Suprapubic skin (tissue), 4 donors: ENCODE results near the gene EVL.

Source experiments
- CTCF ChIP-seq, 2 donors: fragments of 200-600 bp in 1 of 2; fragments of 450-650 bp in 1 of 2; sonication (generic) in 1 of 2; IDR thresholded peaks; one replicate each; pipeline ENCODE4 v1.5.1; 2016 to 2019; ENCODE audit warnings: antibody characterized with exemption in 2 of 2, mild to moderate bottlenecking in 1 of 2, moderate library complexity in 1 of 2
- EP300 ChIP-seq: sonication (generic); formaldehyde crosslinking; IDR thresholded peaks from one replicate; pipeline ENCODE4 v1.6.1; 2017; ENCODE audit warnings: antibody characterized with exemption
- POLR2A ChIP-seq, 2 donors: fragments of 450-650 bp; IDR thresholded peaks; one replicate each; pipeline ENCODE4 v1.6.1; 2017; ENCODE audit warnings: antibody characterized with exemption in 2 of 2, mild to moderate bottlenecking in 2 of 2, moderate library complexity in 2 of 2
- POLR2AphosphoS5 ChIP-seq, 3 donors: sonication (generic); formaldehyde crosslinking; IDR thresholded peaks; one replicate each; pipeline ENCODE4 v1.6.1; 2017; ENCODE audit warnings: antibody characterized with exemption in 3 of 3

DNA sequence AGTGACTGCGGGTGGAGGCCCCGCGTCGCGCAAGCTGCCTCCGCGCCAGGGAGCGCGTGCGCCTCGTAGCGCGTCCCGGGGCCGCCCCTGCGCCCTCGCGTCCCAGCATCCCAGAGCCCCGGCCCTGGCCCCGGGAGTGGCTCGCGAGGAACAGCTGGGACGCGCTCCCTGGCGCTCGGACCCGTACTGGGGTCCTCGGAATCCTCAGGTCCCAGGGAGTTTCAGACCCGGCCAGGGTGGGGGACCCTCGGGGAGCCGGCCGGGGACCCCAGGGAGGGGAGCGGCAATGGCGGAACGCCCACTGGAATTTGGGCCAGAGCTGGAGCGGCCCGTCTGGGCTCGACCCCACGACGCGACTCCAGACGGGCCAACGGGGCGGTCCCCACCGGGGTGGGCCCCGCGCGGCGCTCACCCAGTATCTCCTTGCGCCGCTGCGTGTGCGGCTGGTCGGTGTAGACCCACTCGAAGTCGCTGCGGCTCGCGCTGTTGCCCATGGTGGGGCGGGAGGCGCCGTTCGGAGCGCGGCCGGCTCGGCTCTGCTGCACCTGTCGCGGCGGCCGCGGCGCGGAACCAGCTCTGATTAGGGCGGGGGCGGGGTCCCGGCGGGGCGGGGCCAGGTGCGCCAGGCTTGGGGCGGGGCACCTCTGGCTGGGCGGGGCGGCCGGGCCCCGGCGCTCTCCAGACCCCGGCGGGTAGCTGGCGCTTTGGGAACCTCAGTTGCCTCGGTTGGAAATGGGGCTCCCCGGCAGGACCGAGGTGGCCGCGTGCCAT is 94.1 kb downstream of the EVL start, which contains the start of gene DEGS2:
- TF ChIP-seq CTCF (IDR thresholded peaks at IDR 0.05) = no peak
- no peak for TF ChIP-seq EP300
- no peak for TF ChIP-seq POLR2A (IDR thresholded peaks at IDR 0.05)
- TF ChIP-seq POLR2AphosphoS5 (IDR thresholded peaks at IDR 0.05) = no peak
